OCI-LY3 (cell line): ENCODE results near the gene VASH2.

Experiments used
- H2AFZ ChIP-seq: fragments of 200-600, 300-600 bp; shearing (Covaris generic); 2 replicates; pipeline ENCODE4 v1.6.0; 2014; ENCODE audit warnings: antibody characterized with exemption, low read depth, low read length
- H3K27ac ChIP-seq: fragments of 200-600, 300-600 bp; sonication (generic); 2 replicates; pipeline ENCODE4 v1.5.1; 2014; ENCODE audit warnings: mild to moderate bottlenecking, low read length, moderate library complexity, mixed read lengths
- H3K27me3 ChIP-seq: fragments of 200-600, 300-600 bp; sonication (generic); 2 replicates; pipeline ENCODE4 v1.6.1; 2014; ENCODE audit warnings: low read depth, low read length, mixed read lengths
- H3K36me3 ChIP-seq: fragments of 200-600, 300-600 bp; sonication (generic); replicated peaks from 2 replicates; pipeline ENCODE3; 2014; ENCODE audit warnings: low read depth, low read length, mixed read lengths
- H3K4me1 ChIP-seq: fragments of 300-600, 200-600 bp; sonication (generic); 2 replicates; pipeline ENCODE4 v1.6.1; 2014; ENCODE audit warnings: low read length, mixed read lengths
- H3K4me2 ChIP-seq: fragments of 200-600, 300-600 bp; sonication (generic); 2 replicates; pipeline ENCODE4 v1.6.1; 2014; ENCODE audit warnings: low read length, mixed read lengths
- H3K4me3 ChIP-seq: fragments of 300-600, 200-600 bp; sonication (generic); 2 replicates; pipeline ENCODE4 v1.5.1; 2014; ENCODE audit warnings: antibody characterized with exemption, mild to moderate bottlenecking, low read length, moderate library complexity
- H3K79me2 ChIP-seq: fragments of 300-600, 200-600 bp; shearing (Covaris generic); 2 replicates; pipeline ENCODE4 v1.6.1; 2014; ENCODE audit warnings: mild to moderate bottlenecking, low read length, mixed read lengths
- H3K9ac ChIP-seq: fragments of 300-600, 200-600 bp; shearing (Covaris generic); 2 replicates; pipeline ENCODE4 v1.6.0; 2014; ENCODE audit warnings: mild to moderate bottlenecking, low read length, moderate library complexity
- H3K9me3 ChIP-seq: fragments of 200-600, 300-600 bp; shearing (Covaris generic); 2 replicates; pipeline ENCODE4 v1.6.1; 2014; ENCODE audit warnings: low read length, mixed read lengths; ENCODE audit not compliant: insufficient read depth
- H4K20me1 ChIP-seq: fragments of 200-600, 300-600 bp; sonication (generic); 2 replicates; pipeline ENCODE4 v1.6.1; 2016; ENCODE audit warnings: low read length, mixed read lengths; ENCODE audit not compliant: insufficient read depth
- CTCF ChIP-seq: fragments of 200-600, 300-600 bp; sonication (generic); IDR thresholded peaks from 2 replicates; pipeline ENCODE4 v1.5.1; 2014; ENCODE audit warnings: antibody characterized with exemption, low read length, low read depth
- EZH2phosphoT487 ChIP-seq: fragments of 200-600 bp; shearing (Covaris generic); IDR thresholded peaks from 2 replicates; pipeline ENCODE4 v1.6.1; 2018; ENCODE audit warnings: antibody characterized with exemption, mixed run types, low read depth

The VASH2 gene

GRCh38 chr1:212979340-212980122 lies 29.2 kb downstream of the VASH2 start:
- Histone ChIP-seq H4K20me1 (no peaks in the 10 kb centered on the region), H3K4me1 (peaks cover 47% of the 10 kb centered on the region), H3K27me3 (no peaks in the 10 kb centered on the region), H3K4me2 (peak overlapping the region; percentile 13), H3K79me2 (no peaks in the 10 kb centered on the region), H3K9me3 (no peaks in the 10 kb centered on the region), H3K4me3 (no peak overlapping the region), H3K36me3 (peaks cover 12% of the 10 kb centered on the region), H2AFZ (no peak overlapping the region), H3K27ac (no peak overlapping the region), H3K9ac (no peak overlapping the region)
- no peak for TF ChIP-seq EZH2phosphoT487

- Histone ChIP-seq H3K27ac (no peak overlapping the region), H3K4me2 (no peak overlapping the region), H3K27me3 (no peaks in the 10 kb centered on the region), H4K20me1 (no peaks in the 10 kb centered on the region), H2AFZ (no peak overlapping the region), H3K79me2 (no peaks in the 10 kb centered on the region), H3K4me1 (peaks cover 47% of the 10 kb centered on the region), H3K9ac (no peak overlapping the region), H3K9me3 (no peaks in the 10 kb centered on the region), H3K4me3 (no peak overlapping the region), H3K36me3 (peaks cover 8% of the 10 kb centered on the region)
- TF ChIP-seq EZH2phosphoT487 = no peak
- 0 out of 2 replicates have a peak, but pooled peaks have one; percentile 31 for TF ChIP-seq CTCF
Measured at GRCh38 chr1:212980123-212980785, 29.9 kb downstream of the VASH2 start.

GRCh38 chr1:212981025-212981495 lies 30.7 kb downstream of the VASH2 start:
- Histone ChIP-seq H4K20me1 (no peaks in the 10 kb centered on the region), H3K9me3 (no peaks in the 10 kb centered on the region), H3K4me1 (peaks cover 47% of the 10 kb centered on the region), H3K27ac (no peak overlapping the region), H3K79me2 (no peaks in the 10 kb centered on the region), H3K27me3 (no peaks in the 10 kb centered on the region), H3K4me3 (no peak overlapping the region), H3K36me3 (no peaks in the 10 kb centered on the region), H3K4me2 (no peak overlapping the region), H2AFZ (no peak overlapping the region), H3K9ac (no peak overlapping the region)
- no peak for TF ChIP-seq CTCF
- no peak for TF ChIP-seq EZH2phosphoT487

- no peak overlapping the region for H3K4me2 ChIP-seq
- H3K27ac ChIP-seq = no peak overlapping the region
- peaks cover 43% of the 10 kb centered on the region for H3K4me1 ChIP-seq
- TF ChIP-seq CTCF (no peak), EZH2phosphoT487 (no peak)
- H3K27me3 ChIP-seq = no peaks in the 10 kb centered on the region
- no peak overlapping the region for H3K9ac ChIP-seq
- no peaks in the 10 kb centered on the region for H4K20me1 ChIP-seq
- H3K79me2 ChIP-seq = no peaks in the 10 kb centered on the region
- no peak overlapping the region for H3K4me3 ChIP-seq
- no peaks in the 10 kb centered on the region for H3K9me3 ChIP-seq
- no peak overlapping the region for H2AFZ ChIP-seq
- no peaks in the 10 kb centered on the region for H3K36me3 ChIP-seq
Measured at GRCh38 chr1:212981571-212982328, 31.4 kb downstream of the VASH2 start.
